A673 (cell line): Measurements from ENCODE around the gene LITAFD.

Experiments used
- EZH2 ChIP-seq: fragments of 200-600 bp; sonication (generic); IDR thresholded peaks from 2 replicates; pipeline ENCODE4 v1.6.1; 2017; ENCODE audit warnings: borderline replicate concordance, low read depth, mild to moderate bottlenecking, mixed read lengths, antibody characterized with exemption, low read length; ENCODE audit not compliant: poor library complexity, severe bottlenecking
- TF ChIP-seq, protein P1 (sequence below): fragments of 300-800, 200-600 bp; sonication (generic); conservative IDR thresholded peaks from 2 replicates; pipeline ENCODE4 v1.5.1; 2017; ENCODE audit warnings: low read depth, mild to moderate bottlenecking, antibody characterized with exemption, low read length, moderate library complexity, mixed read lengths

- TF ChIP-seq, protein P1, sequence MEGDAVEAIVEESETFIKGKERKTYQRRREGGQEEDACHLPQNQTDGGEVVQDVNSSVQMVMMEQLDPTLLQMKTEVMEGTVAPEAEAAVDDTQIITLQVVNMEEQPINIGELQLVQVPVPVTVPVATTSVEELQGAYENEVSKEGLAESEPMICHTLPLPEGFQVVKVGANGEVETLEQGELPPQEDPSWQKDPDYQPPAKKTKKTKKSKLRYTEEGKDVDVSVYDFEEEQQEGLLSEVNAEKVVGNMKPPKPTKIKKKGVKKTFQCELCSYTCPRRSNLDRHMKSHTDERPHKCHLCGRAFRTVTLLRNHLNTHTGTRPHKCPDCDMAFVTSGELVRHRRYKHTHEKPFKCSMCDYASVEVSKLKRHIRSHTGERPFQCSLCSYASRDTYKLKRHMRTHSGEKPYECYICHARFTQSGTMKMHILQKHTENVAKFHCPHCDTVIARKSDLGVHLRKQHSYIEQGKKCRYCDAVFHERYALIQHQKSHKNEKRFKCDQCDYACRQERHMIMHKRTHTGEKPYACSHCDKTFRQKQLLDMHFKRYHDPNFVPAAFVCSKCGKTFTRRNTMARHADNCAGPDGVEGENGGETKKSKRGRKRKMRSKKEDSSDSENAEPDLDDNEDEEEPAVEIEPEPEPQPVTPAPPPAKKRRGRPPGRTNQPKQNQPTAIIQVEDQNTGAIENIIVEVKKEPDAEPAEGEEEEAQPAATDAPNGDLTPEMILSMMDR = no peak
- no peak for TF ChIP-seq EZH2
These were observed 17.6 kb upstream of the LITAFD start for GRCh38 chr16:8864480-8865110.
